ENCODE measurements around the gene AEN. TPM values are rescaled to one million over a fixed set of nuclear protein-coding genes. Genes with fewer than 3 reads are reported as not detected.

Gene AEN
- total and polyA plus RNA-seq, 2 of the 8 experiments (the other 6 are each of a cell fraction or from before 2014, with no cell fraction given): 112 to 122 TPM

DNA sequence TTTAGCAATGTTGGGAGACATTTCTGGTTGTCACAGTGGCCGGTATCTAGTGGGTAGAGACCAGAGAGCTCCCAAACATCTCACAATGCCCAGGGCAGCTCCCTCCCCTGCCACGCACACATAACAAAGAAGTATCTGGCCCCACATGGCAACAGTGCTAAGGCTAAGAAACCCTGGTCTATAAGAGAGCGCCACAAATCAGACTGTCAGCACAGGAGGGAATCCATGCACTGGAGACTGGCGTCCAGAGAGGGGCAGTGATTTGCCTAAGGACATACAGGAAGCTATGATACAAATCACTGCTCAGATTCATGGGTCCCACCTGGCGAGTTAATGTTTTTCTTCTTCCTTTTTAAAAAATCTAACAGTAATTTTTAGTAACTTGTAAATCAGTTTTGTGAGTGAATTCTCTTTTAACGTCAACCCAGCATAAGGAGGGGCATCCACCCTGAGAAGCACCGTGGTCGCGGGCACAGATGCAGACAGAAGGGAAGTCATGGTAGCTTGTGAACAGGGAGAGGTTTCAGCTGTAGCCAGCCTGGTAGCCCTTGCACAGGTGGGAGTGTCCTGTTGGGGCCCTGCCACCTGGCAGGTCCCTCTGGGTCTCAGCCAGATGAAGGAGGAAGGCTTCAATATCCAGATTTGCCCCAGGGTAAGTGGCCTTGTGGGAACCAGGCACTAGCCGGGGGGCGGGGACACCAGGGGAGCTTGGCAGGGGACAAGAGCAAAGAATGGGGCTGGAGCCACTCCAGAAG lies 26.4 kb downstream of the AEN start (continued):
- TF ChIP-seq CBX5 (IDR thresholded peaks at IDR 0.05; ENCODE audit: low read depth, low read length): no peak
